Liver (tissue), 9 donors: Measurements from ENCODE around the gene CPAMD8. TPM values are rescaled to one million over a fixed set of nuclear protein-coding genes. Genes with fewer than 3 reads are reported as not detected.

Experiments
- DNase-seq: peaks from one replicate; pipeline ENCODE4 v3.0.0-alpha.2; 2017; ENCODE audit warnings: low spot score
- H3K27ac ChIP-seq, 2 donors: one replicate each; pipeline ENCODE4 v1.7.0; 2013; ENCODE audit warnings: inconsistent platforms in 2 of 2, low read length in 2 of 2, control low read depth in 1 of 2, low read depth in 1 of 2, mild to moderate bottlenecking in 1 of 2
- H3K27me3 ChIP-seq, 4 donors: one replicate each; pipeline versions ENCODE4 v1.6.1 to v1.7.0; 2013; ENCODE audit warnings: low read length in 3 of 4, inconsistent platforms in 1 of 4, mild to moderate bottlenecking in 1 of 4, moderate library complexity in 1 of 4; ENCODE audit not compliant: control insufficient read depth in 4 of 4, insufficient read depth in 4 of 4
- H3K36me3 ChIP-seq, 4 donors: one replicate each; pipeline versions ENCODE4 v1.6.1 to v1.7.0; 2013; ENCODE audit warnings: low read length in 3 of 4, mild to moderate bottlenecking in 3 of 4, low read depth in 1 of 4, moderate library complexity in 1 of 4; ENCODE audit not compliant: control insufficient read depth in 4 of 4, insufficient read depth in 3 of 4
- H3K4me1 ChIP-seq, 4 donors: one replicate each; pipeline versions ENCODE4 v1.6.1 to v1.7.0; 2013; ENCODE audit warnings: low read length in 3 of 4, mild to moderate bottlenecking in 3 of 4, moderate library complexity in 1 of 4; ENCODE audit not compliant: control insufficient read depth in 4 of 4, insufficient read depth in 4 of 4
- H3K4me3 ChIP-seq, 3 donors: one replicate each; pipeline versions ENCODE4 v1.6.1 to v1.7.0; 2013; ENCODE audit warnings: low read length in 3 of 3, control low read depth in 1 of 3, low read depth in 1 of 3, mild to moderate bottlenecking in 1 of 3
- H3K9ac ChIP-seq, 2 donors: one replicate each; pipeline ENCODE4 v1.7.0; 2013; ENCODE audit warnings: low read length in 2 of 2, mild to moderate bottlenecking in 2 of 2, moderate library complexity in 2 of 2, control low read depth in 1 of 2, low read depth in 1 of 2
- H3K9me3 ChIP-seq, 4 donors: one replicate each; pipeline versions ENCODE4 v1.6.1 to v1.7.0; 2013; ENCODE audit warnings: low read length in 3 of 4; ENCODE audit not compliant: control insufficient read depth in 4 of 4
- ATF3 ChIP-seq: IDR thresholded peaks from 2 replicates; pipeline ENCODE4 v1.6.1; 2016; ENCODE audit warnings: antibody characterized with exemption
- CTCF ChIP-seq: fragments of 150-350 bp; IDR thresholded peaks from 2 replicates; pipeline ENCODE4 v1.5.1; 2017; ENCODE audit warnings: improper control_type of control experiment, low read depth, low read length; ENCODE audit not compliant: missing input control
- EGR1 ChIP-seq, 2 donors: IDR thresholded peaks; 2 replicates each; pipeline ENCODE4 v1.6.1; 2016 to 2018; ENCODE audit warnings: antibody characterized with exemption in 2 of 2, low read depth in 2 of 2
- FOXA1 ChIP-seq: IDR thresholded peaks from 2 replicates; pipeline ENCODE4 v1.6.1; 2016; ENCODE audit warnings: antibody characterized with exemption
- FOXA2 ChIP-seq: IDR thresholded peaks from 2 replicates; pipeline ENCODE4 v1.6.1; 2016; ENCODE audit warnings: antibody characterized with exemption
- GABPA ChIP-seq, 2 donors: IDR thresholded peaks in 1 of 2; conservative IDR thresholded peaks in 1 of 2; 2 replicates each; pipeline ENCODE4 v1.6.1; 2016; ENCODE audit warnings: antibody characterized with exemption in 2 of 2, mild to moderate bottlenecking in 1 of 2, moderate library complexity in 1 of 2
- HNF4A ChIP-seq, 2 donors: conservative IDR thresholded peaks; 2 replicates each; pipeline ENCODE4 v1.6.1; 2016; ENCODE audit warnings: antibody characterized with exemption in 2 of 2, mild to moderate bottlenecking in 2 of 2
- HNF4G ChIP-seq: IDR thresholded peaks from 2 replicates; pipeline ENCODE4 v1.6.1; 2016; ENCODE audit warnings: antibody characterized with exemption
- JUND ChIP-seq, 2 donors: IDR thresholded peaks; 2 replicates each; pipeline ENCODE4 v1.6.1; 2016; ENCODE audit warnings: antibody characterized with exemption in 2 of 2
- MAX ChIP-seq: IDR thresholded peaks from 2 replicates; pipeline ENCODE4 v1.6.1; 2016; ENCODE audit warnings: antibody characterized with exemption
- NR2F2 ChIP-seq: IDR thresholded peaks from 2 replicates; pipeline ENCODE4 v1.6.1; 2016; ENCODE audit warnings: antibody characterized with exemption
- RAD21 ChIP-seq, 2 donors: IDR thresholded peaks; 2 replicates each; pipeline ENCODE4 v1.6.1; 2016; ENCODE audit warnings: antibody characterized with exemption in 2 of 2, mild to moderate bottlenecking in 2 of 2
- RXRA ChIP-seq, 2 donors: IDR thresholded peaks; 2 replicates each; pipeline ENCODE4 v1.6.1; 2017 to 2018; ENCODE audit warnings: antibody characterized with exemption in 2 of 2, mild to moderate bottlenecking in 1 of 2
- SP1 ChIP-seq: IDR thresholded peaks from 2 replicates; pipeline ENCODE4 v1.6.1; 2018; ENCODE audit warnings: antibody characterized with exemption, mild to moderate bottlenecking
- YY1 ChIP-seq: IDR thresholded peaks from 2 replicates; pipeline ENCODE4 v1.6.1; 2016; ENCODE audit warnings: antibody characterized with exemption, mild to moderate bottlenecking
- ZBTB33 ChIP-seq: IDR thresholded peaks from 2 replicates; pipeline ENCODE4 v1.6.1; 2016; ENCODE audit warnings: antibody characterized with exemption
- WGBS: extraction: QIAGEN DNeasy Blood & Tissue Kit; methylation state at CpG from one replicate; pipeline ENCODE4 v1.1.7; 2013; 5-methylcytosine and 5-hydroxymethylcytosine counted together
- polyA plus RNA-seq, 2 donors: library from polyadenylated mRNA; stranded (reverse) in 1 of 2; unstranded in 1 of 2; fragments of 200-250 nt in 1 of 2; fragments of >200 nt in 1 of 2; fragmentation: Nextera tagmentation in 1 of 2; extraction: Ambion mirVana in 1 of 2; gene quantifications; one replicate each; pipeline versions ENCODE4 v1.2.1 to v1.2.3, GENCODE V29; 2013 to 2015
- total RNA-seq, 2 donors: library from RNA; depleted of rRNA; stranded (reverse); fragments of >200 nt; gene quantifications; one replicate each; pipeline ENCODE4 v1.2.3, GENCODE V29; 2014
- donor health status: healthy.
- donor health status: healthy.
- donor health status: healthy.
- donor health status: healthy.
- donor health status: healthy.

The CPAMD8 gene
- total and polyA plus RNA-seq, 4 donors: 0.92 to 1.4 (median 1.1) TPM

GRCh38 chr19:17060802-17061201 is 34.2 kb upstream of the CPAMD8 start:
- peaks cover 0 to 1% (median 0%) of the 10 kb centered on the region in 4 donors for H3K9me3 ChIP-seq
- no peak overlapping the region for H3K27ac ChIP-seq
- no peak overlapping the region for H3K4me3 ChIP-seq
- H3K27me3 ChIP-seq: no peaks in the 10 kb centered on the region
- peaks cover 4 to 25% (median 12%) of the 10 kb centered on the region in 4 donors for H3K36me3 ChIP-seq
- H3K4me1 ChIP-seq: no peaks in the 10 kb centered on the region
- 78% methylated on average over 3 of the region's 3 CpGs for WGBS
- H3K9ac ChIP-seq: no peak overlapping the region
- DNase-seq: no peak
- peak in 1 of 2 donors; percentile 4 for TF ChIP-seq RXRA (IDR thresholded peaks at IDR 0.05)
- no peak for TF ChIP-seq RAD21 (IDR thresholded peaks at IDR 0.05)
- no peak for TF ChIP-seq HNF4G

- 97% methylated on average over 8 of the region's 8 CpGs for whole genome bisulfite sequencing
- Histone ChIP-seq H3K9ac (no peak overlapping the region), H3K27me3 (no peaks in the 10 kb centered on the region), H3K36me3 (peaks cover 6 to 37% (median 17%) of the 10 kb centered on the region in 4 donors), H3K27ac (no peak overlapping the region), H3K4me3 (no peak overlapping the region), H3K9me3 (peaks cover 0 to 1% (median 0%) of the 10 kb centered on the region in 4 donors), H3K4me1 (no peaks in the 10 kb centered on the region)
- TF ChIP-seq MAX (no peak), GABPA (IDR thresholded peaks at IDR 0.05 in 1 of 2, conservative IDR thresholded peaks at IDR 0.05 in 1 of 2) (no peak), JUND (IDR thresholded peaks at IDR 0.05) (no peak), EGR1 (IDR thresholded peaks at IDR 0.05; ENCODE audit: low read depth in 2 of 2) (no peak), FOXA2 (no peak), ZBTB33 (no peak), NR2F2 (no peak), YY1 (no peak), CTCF (no peak), FOXA1 (no peak), ATF3 (no peak), RAD21 (IDR thresholded peaks at IDR 0.05) (no peak), RXRA (IDR thresholded peaks at IDR 0.05) (no peak), SP1 (no peak)
- DNase-seq: no peak
These were observed 31.6 kb upstream of the CPAMD8 start for GRCh38 chr19:17058236-17058635.

- Histone ChIP-seq H3K9me3 (peaks cover 0 to 1% (median 0%) of the 10 kb centered on the region in 4 donors), H3K36me3 (peaks cover 9 to 45% (median 21%) of the 10 kb centered on the region in 4 donors), H3K27ac (no peak overlapping the region), H3K4me3 (no peak overlapping the region), H3K4me1 (no peaks in the 10 kb centered on the region), H3K27me3 (no peaks in the 10 kb centered on the region), H3K9ac (no peak overlapping the region)
- 96% methylated on average over 15 of the region's 15 CpGs for WGBS
- no peak for DNase-seq
- TF ChIP-seq EGR1 (IDR thresholded peaks at IDR 0.05; ENCODE audit: low read depth in 2 of 2) (no peak), FOXA2 (no peak), YY1 (no peak), NR2F2 (no peak), HNF4G (no peak), GABPA (IDR thresholded peaks at IDR 0.05 in 1 of 2, conservative IDR thresholded peaks at IDR 0.05 in 1 of 2) (no peak), SP1 (no peak), RAD21 (IDR thresholded peaks at IDR 0.05) (no peak), MAX (no peak), CTCF (no peak), HNF4A (conservative IDR thresholded peaks at IDR 0.05) (no peak), ZBTB33 (no peak), FOXA1 (no peak)
These were observed 29.0 kb upstream of the CPAMD8 start for GRCh38 chr19:17055636-17056035.
